ENCODE measurements around the gene IRX2.

DNA sequence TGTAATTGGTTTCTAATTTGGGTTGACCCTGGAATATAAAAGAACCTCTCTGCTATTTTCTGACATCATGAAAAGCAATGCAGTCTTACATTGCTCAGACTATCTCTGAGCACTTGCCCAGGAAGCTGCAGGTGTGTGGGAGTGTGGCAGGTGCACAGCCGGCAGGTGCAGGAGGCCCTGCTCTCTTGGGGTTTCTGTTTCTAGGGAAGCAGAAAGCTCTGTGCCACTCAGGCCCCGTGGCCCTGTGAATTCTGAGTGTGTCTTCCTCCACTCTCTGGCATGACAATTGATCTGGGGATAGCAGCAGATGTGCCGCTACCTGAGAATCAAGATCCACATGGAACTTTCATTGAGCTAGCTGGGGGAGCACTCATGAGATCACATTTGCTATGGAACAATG is 45.7 kb upstream of the IRX2 start:
- TF ChIP-seq, protein P1, sequence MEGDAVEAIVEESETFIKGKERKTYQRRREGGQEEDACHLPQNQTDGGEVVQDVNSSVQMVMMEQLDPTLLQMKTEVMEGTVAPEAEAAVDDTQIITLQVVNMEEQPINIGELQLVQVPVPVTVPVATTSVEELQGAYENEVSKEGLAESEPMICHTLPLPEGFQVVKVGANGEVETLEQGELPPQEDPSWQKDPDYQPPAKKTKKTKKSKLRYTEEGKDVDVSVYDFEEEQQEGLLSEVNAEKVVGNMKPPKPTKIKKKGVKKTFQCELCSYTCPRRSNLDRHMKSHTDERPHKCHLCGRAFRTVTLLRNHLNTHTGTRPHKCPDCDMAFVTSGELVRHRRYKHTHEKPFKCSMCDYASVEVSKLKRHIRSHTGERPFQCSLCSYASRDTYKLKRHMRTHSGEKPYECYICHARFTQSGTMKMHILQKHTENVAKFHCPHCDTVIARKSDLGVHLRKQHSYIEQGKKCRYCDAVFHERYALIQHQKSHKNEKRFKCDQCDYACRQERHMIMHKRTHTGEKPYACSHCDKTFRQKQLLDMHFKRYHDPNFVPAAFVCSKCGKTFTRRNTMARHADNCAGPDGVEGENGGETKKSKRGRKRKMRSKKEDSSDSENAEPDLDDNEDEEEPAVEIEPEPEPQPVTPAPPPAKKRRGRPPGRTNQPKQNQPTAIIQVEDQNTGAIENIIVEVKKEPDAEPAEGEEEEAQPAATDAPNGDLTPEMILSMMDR (IDR thresholded peaks at IDR 0.05), result no peak
- no peak for TF ChIP-seq EZH2 (IDR thresholded peaks at IDR 0.05; ENCODE audit: borderline replicate concordance, insufficient read depth, low read depth, low read length, poor library complexity, severe bottlenecking)
